GM23338 (cell line): ENCODE results near the gene CCDC93. TPM values are rescaled to one million over a fixed set of nuclear protein-coding genes. Genes with fewer than 3 reads are reported as not detected.

Source experiments
- ATAC-seq: fragments of 200-7000 bp; cut with Tn5 transposase; 3 replicates; pipeline ENCODE4 v1.9.1; 2020
- DNase-seq: peaks from one replicate; pipeline ENCODE4 v3.0.0-alpha.2; 2015; ENCODE audit warnings: low spot score
- H2AFZ ChIP-seq: fragments of 200-600 bp; sonication (generic); 2 replicates; pipeline ENCODE4 v1.8.0; 2016; ENCODE audit warnings: antibody characterized with exemption, mild to moderate bottlenecking, moderate library complexity
- H3F3A ChIP-seq: fragments of 200-600 bp; sonication (generic); replicated peaks from 2 replicates; pipeline ENCODE4 v1.8.0; 2017; ENCODE audit warnings: antibody characterized with exemption, mixed run types, low read depth
- H3K27ac ChIP-seq: fragments of 200-600 bp; sonication (generic); 2 replicates; pipeline ENCODE4 v1.6.1; 2016; ENCODE audit warnings: low read depth
- H3K27me3 ChIP-seq: fragments of 200-600 bp; sonication (generic); 2 replicates; pipeline ENCODE4 v1.8.0; 2016; ENCODE audit warnings: mild to moderate bottlenecking, mixed run types, moderate library complexity; ENCODE audit not compliant: insufficient read depth
- H3K36me3 ChIP-seq: fragments of 200-600 bp; sonication (generic); 2 replicates; pipeline ENCODE4 v1.8.0; 2016; ENCODE audit warnings: mild to moderate bottlenecking; ENCODE audit not compliant: insufficient read depth
- H3K4me1 ChIP-seq: fragments of 200-600 bp; sonication (generic); 2 replicates; pipeline ENCODE4 v1.8.0; 2016; ENCODE audit warnings: mild to moderate bottlenecking, moderate library complexity; ENCODE audit not compliant: insufficient read depth
- H3K4me2 ChIP-seq: fragments of 200-600 bp; sonication (generic); 2 replicates; pipeline ENCODE4 v1.7.1; 2017; ENCODE audit warnings: mixed run types
- H3K4me3 ChIP-seq: fragments of 200-600 bp; sonication (generic); 2 replicates; pipeline ENCODE4 v1.6.1; 2016; ENCODE audit warnings: mixed run types
- H3K79me2 ChIP-seq: fragments of 200-600 bp; sonication (generic); replicated peaks from 2 replicates; pipeline ENCODE4 v1.8.0; 2017; ENCODE audit warnings: mild to moderate bottlenecking; ENCODE audit not compliant: insufficient read depth
- H3K9me2 ChIP-seq: fragments of 200-600 bp; sonication (generic); 2 replicates; pipeline ENCODE4 v1.8.0; 2017; ENCODE audit not compliant: insufficient read depth
- H4K20me1 ChIP-seq: fragments of 200-600 bp; sonication (generic); replicated peaks from 2 replicates; pipeline ENCODE4 v1.8.0; 2017; ENCODE audit warnings: mild to moderate bottlenecking; ENCODE audit not compliant: insufficient read depth
- H3K27ac Mint-ChIP-seq: 2 replicates; pipeline ENCODE4 v1.8.0; 2020; ENCODE audit warnings: inconsistent platforms, mild to moderate bottlenecking, moderate library complexity, mixed read lengths
- H3K27me3 Mint-ChIP-seq: 3 replicates; pipeline ENCODE4 v1.8.0; 2022; ENCODE audit warnings: low read depth, mild to moderate bottlenecking, moderate library complexity, mixed read lengths, inconsistent platforms; ENCODE audit not compliant: insufficient read depth, poor library complexity
- H3K36me3 Mint-ChIP-seq: 3 replicates; pipeline ENCODE4 v1.8.0; 2021; ENCODE audit warnings: low read depth, mild to moderate bottlenecking, inconsistent platforms, moderate library complexity, mixed read lengths
- H3K4me1 Mint-ChIP-seq: 3 replicates; pipeline ENCODE4 v1.8.0; 2020; ENCODE audit warnings: mild to moderate bottlenecking, inconsistent platforms, mixed read lengths
- H3K4me3 Mint-ChIP-seq: 3 replicates; pipeline ENCODE4 v1.8.0; 2021; ENCODE audit warnings: moderate library complexity, mild to moderate bottlenecking, inconsistent platforms, mixed read lengths
- H3K9me3 Mint-ChIP-seq: 3 replicates; pipeline ENCODE4 v1.8.0; 2020; ENCODE audit warnings: moderate library complexity, mild to moderate bottlenecking, inconsistent platforms, mixed read lengths
- CREB1 ChIP-seq: fragments of 250-450 bp; sonication (Bioruptor Pico); IDR thresholded peaks from 2 replicates; pipeline ENCODE4 v1.5.0; 2020; ENCODE audit warnings: low read depth, mild to moderate bottlenecking, moderate library complexity
- EZH2 ChIP-seq: fragments of 200-600 bp; sonication (generic); IDR thresholded peaks from one replicate; pipeline ENCODE4 v1.8.0; 2017; ENCODE audit warnings: antibody characterized with exemption, mild to moderate bottlenecking, low read depth; ENCODE audit not compliant: unreplicated experiment
- EZH2phosphoT487 ChIP-seq: fragments of 200-600 bp; sonication (generic); IDR thresholded peaks from one replicate; pipeline ENCODE4 v1.8.1; 2018; ENCODE audit warnings: antibody characterized with exemption; ENCODE audit not compliant: unreplicated experiment
- JUNB ChIP-seq: IDR thresholded peaks from one replicate; pipeline ENCODE4 v1.6.1; 2016; ENCODE audit warnings: antibody characterized with exemption; ENCODE audit not compliant: unreplicated experiment
- NANOG ChIP-seq: IDR thresholded peaks from 2 replicates; pipeline ENCODE4 v1.6.1; 2016; ENCODE audit warnings: antibody characterized with exemption, borderline replicate concordance
- POLR2AphosphoS5 ChIP-seq: IDR thresholded peaks from 2 replicates; pipeline ENCODE4 v1.6.1; 2016; ENCODE audit warnings: antibody characterized with exemption, low read depth
- STAT1 ChIP-seq: IDR thresholded peaks from one replicate; pipeline ENCODE4 v1.6.1; 2016; ENCODE audit warnings: antibody characterized with exemption; ENCODE audit not compliant: unreplicated experiment
- ZNF114 ChIP-seq: fragments of 250-450 bp; sonication (Bioruptor Pico); IDR thresholded peaks from 2 replicates; pipeline ENCODE4 v1.5.0; 2020; ENCODE audit warnings: mild to moderate bottlenecking, moderate library complexity
- ZNF331 ChIP-seq: fragments of 250-450 bp; sonication (Bioruptor Pico); IDR thresholded peaks from 2 replicates; pipeline ENCODE4 v1.5.0; 2020; ENCODE audit warnings: low read depth, mild to moderate bottlenecking, moderate library complexity
- polyA plus RNA-seq: library from polyadenylated mRNA; unstranded; fragments of >200 nt; fragmentation: Nextera tagmentation; extraction: Ambion mirVana; gene quantifications from 2 replicates; pipeline ENCODE4 v1.2.1, GENCODE V29; 2016
- total RNA-seq: library from RNA; depleted of rRNA; stranded (reverse); fragments of >200 nt; shearing (Covaris generic); gene quantifications from 2 replicates; pipeline ENCODE4 v1.2.3, GENCODE V29; 2014
- TF ChIP-seq, protein P1 (sequence below), 2 experiments: fragments of 200-600 bp in 1 of 2; sonication (generic) in 1 of 2; conservative IDR thresholded peaks; 2 replicates each; pipeline versions ENCODE4 v1.5.1 to v1.6.1; 2016 to 2017; ENCODE audit warnings: antibody characterized with exemption in 2 of 2, low read depth in 2 of 2, mild to moderate bottlenecking in 2 of 2, moderate library complexity in 1 of 2
- TF ChIP-seq, protein P2 (sequence below): IDR thresholded peaks from one replicate; pipeline ENCODE4 v1.6.1; 2018; ENCODE audit warnings: antibody characterized with exemption; ENCODE audit not compliant: unreplicated experiment
- TF ChIP-seq, protein P3 (sequence below): IDR thresholded peaks from 2 replicates; pipeline ENCODE4 v1.6.1; 2016; ENCODE audit warnings: antibody characterized with exemption
- TF ChIP-seq, protein P4 (sequence below): fragments of 250-450 bp; sonication (Bioruptor Pico); IDR thresholded peaks from 2 replicates; pipeline ENCODE4 v1.5.0; 2020; ENCODE audit warnings: mild to moderate bottlenecking, moderate library complexity

CCDC93 gene
- total and polyA plus RNA-seq, 2 experiments from 2014 or later, result 13.1 to 16.8 TPM

DNA sequence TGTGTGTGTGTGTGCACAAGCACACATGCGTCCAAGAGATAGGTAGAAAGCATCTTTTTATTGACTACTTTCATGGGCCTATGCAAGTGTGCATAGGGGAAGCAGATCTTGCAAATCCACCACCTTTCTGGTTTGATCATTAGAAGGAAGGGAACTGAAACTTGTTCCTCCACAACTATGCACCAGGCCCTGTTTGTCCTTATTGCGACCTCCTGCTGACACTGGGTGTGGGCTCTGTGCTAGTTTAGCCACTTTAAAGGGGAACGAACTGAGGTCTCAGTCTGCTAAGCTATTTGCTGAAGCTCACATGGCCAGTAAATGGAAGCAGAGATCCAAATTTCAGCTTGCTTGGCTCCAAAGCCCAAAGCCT is 42.3 kb upstream of the CCDC93 start:
- Histone ChIP-seq H3F3A (no peaks in the 10 kb centered on the region), H4K20me1 (no peaks in the 10 kb centered on the region), H3K36me3 (no peaks in the 10 kb centered on the region), H3K9me2 (no peaks in the 10 kb centered on the region), H3K4me2 (no peak overlapping the region), H3K4me3 (no peak overlapping the region), H3K79me2 (no peaks in the 10 kb centered on the region), H3K4me1 (no peaks in the 10 kb centered on the region), H3K27ac (no peak overlapping the region), H2AFZ (no peak overlapping the region), H3K27me3 (no peaks in the 10 kb centered on the region)
- H3K36me3 Mint-ChIP-seq, result no peaks in the 10 kb centered on the region
- H3K9me3 Mint-ChIP-seq, result no peaks in the 10 kb centered on the region
- no peaks in the 10 kb centered on the region for H3K4me1 Mint-ChIP-seq
- no peak for DNase-seq
- H3K27ac Mint-ChIP-seq, result no peak overlapping the region
- no peak for ATAC-seq
- peaks cover 2% of the 10 kb centered on the region for H3K27me3 Mint-ChIP-seq
- no peak overlapping the region for H3K4me3 Mint-ChIP-seq
- TF ChIP-seq JUNB (no peak), NANOG (no peak), ZNF114 (no peak), CREB1 (no peak), ZNF331 (no peak), EZH2 (no peak), STAT1 (no peak), EZH2phosphoT487 (no peak), POLR2AphosphoS5 (no peak)
- TF ChIP-seq, protein P1, sequence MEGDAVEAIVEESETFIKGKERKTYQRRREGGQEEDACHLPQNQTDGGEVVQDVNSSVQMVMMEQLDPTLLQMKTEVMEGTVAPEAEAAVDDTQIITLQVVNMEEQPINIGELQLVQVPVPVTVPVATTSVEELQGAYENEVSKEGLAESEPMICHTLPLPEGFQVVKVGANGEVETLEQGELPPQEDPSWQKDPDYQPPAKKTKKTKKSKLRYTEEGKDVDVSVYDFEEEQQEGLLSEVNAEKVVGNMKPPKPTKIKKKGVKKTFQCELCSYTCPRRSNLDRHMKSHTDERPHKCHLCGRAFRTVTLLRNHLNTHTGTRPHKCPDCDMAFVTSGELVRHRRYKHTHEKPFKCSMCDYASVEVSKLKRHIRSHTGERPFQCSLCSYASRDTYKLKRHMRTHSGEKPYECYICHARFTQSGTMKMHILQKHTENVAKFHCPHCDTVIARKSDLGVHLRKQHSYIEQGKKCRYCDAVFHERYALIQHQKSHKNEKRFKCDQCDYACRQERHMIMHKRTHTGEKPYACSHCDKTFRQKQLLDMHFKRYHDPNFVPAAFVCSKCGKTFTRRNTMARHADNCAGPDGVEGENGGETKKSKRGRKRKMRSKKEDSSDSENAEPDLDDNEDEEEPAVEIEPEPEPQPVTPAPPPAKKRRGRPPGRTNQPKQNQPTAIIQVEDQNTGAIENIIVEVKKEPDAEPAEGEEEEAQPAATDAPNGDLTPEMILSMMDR (conservative IDR thresholded peaks at IDR 0.05; ENCODE audit: low read depth in 2 of 2), result no peak
- TF ChIP-seq, protein P2, sequence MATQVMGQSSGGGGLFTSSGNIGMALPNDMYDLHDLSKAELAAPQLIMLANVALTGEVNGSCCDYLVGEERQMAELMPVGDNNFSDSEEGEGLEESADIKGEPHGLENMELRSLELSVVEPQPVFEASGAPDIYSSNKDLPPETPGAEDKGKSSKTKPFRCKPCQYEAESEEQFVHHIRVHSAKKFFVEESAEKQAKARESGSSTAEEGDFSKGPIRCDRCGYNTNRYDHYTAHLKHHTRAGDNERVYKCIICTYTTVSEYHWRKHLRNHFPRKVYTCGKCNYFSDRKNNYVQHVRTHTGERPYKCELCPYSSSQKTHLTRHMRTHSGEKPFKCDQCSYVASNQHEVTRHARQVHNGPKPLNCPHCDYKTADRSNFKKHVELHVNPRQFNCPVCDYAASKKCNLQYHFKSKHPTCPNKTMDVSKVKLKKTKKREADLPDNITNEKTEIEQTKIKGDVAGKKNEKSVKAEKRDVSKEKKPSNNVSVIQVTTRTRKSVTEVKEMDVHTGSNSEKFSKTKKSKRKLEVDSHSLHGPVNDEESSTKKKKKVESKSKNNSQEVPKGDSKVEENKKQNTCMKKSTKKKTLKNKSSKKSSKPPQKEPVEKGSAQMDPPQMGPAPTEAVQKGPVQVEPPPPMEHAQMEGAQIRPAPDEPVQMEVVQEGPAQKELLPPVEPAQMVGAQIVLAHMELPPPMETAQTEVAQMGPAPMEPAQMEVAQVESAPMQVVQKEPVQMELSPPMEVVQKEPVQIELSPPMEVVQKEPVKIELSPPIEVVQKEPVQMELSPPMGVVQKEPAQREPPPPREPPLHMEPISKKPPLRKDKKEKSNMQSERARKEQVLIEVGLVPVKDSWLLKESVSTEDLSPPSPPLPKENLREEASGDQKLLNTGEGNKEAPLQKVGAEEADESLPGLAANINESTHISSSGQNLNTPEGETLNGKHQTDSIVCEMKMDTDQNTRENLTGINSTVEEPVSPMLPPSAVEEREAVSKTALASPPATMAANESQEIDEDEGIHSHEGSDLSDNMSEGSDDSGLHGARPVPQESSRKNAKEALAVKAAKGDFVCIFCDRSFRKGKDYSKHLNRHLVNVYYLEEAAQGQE, result no peak
- TF ChIP-seq, protein P3, sequence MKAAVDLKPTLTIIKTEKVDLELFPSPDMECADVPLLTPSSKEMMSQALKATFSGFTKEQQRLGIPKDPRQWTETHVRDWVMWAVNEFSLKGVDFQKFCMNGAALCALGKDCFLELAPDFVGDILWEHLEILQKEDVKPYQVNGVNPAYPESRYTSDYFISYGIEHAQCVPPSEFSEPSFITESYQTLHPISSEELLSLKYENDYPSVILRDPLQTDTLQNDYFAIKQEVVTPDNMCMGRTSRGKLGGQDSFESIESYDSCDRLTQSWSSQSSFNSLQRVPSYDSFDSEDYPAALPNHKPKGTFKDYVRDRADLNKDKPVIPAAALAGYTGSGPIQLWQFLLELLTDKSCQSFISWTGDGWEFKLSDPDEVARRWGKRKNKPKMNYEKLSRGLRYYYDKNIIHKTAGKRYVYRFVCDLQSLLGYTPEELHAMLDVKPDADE, result no peak
- TF ChIP-seq, protein P4, sequence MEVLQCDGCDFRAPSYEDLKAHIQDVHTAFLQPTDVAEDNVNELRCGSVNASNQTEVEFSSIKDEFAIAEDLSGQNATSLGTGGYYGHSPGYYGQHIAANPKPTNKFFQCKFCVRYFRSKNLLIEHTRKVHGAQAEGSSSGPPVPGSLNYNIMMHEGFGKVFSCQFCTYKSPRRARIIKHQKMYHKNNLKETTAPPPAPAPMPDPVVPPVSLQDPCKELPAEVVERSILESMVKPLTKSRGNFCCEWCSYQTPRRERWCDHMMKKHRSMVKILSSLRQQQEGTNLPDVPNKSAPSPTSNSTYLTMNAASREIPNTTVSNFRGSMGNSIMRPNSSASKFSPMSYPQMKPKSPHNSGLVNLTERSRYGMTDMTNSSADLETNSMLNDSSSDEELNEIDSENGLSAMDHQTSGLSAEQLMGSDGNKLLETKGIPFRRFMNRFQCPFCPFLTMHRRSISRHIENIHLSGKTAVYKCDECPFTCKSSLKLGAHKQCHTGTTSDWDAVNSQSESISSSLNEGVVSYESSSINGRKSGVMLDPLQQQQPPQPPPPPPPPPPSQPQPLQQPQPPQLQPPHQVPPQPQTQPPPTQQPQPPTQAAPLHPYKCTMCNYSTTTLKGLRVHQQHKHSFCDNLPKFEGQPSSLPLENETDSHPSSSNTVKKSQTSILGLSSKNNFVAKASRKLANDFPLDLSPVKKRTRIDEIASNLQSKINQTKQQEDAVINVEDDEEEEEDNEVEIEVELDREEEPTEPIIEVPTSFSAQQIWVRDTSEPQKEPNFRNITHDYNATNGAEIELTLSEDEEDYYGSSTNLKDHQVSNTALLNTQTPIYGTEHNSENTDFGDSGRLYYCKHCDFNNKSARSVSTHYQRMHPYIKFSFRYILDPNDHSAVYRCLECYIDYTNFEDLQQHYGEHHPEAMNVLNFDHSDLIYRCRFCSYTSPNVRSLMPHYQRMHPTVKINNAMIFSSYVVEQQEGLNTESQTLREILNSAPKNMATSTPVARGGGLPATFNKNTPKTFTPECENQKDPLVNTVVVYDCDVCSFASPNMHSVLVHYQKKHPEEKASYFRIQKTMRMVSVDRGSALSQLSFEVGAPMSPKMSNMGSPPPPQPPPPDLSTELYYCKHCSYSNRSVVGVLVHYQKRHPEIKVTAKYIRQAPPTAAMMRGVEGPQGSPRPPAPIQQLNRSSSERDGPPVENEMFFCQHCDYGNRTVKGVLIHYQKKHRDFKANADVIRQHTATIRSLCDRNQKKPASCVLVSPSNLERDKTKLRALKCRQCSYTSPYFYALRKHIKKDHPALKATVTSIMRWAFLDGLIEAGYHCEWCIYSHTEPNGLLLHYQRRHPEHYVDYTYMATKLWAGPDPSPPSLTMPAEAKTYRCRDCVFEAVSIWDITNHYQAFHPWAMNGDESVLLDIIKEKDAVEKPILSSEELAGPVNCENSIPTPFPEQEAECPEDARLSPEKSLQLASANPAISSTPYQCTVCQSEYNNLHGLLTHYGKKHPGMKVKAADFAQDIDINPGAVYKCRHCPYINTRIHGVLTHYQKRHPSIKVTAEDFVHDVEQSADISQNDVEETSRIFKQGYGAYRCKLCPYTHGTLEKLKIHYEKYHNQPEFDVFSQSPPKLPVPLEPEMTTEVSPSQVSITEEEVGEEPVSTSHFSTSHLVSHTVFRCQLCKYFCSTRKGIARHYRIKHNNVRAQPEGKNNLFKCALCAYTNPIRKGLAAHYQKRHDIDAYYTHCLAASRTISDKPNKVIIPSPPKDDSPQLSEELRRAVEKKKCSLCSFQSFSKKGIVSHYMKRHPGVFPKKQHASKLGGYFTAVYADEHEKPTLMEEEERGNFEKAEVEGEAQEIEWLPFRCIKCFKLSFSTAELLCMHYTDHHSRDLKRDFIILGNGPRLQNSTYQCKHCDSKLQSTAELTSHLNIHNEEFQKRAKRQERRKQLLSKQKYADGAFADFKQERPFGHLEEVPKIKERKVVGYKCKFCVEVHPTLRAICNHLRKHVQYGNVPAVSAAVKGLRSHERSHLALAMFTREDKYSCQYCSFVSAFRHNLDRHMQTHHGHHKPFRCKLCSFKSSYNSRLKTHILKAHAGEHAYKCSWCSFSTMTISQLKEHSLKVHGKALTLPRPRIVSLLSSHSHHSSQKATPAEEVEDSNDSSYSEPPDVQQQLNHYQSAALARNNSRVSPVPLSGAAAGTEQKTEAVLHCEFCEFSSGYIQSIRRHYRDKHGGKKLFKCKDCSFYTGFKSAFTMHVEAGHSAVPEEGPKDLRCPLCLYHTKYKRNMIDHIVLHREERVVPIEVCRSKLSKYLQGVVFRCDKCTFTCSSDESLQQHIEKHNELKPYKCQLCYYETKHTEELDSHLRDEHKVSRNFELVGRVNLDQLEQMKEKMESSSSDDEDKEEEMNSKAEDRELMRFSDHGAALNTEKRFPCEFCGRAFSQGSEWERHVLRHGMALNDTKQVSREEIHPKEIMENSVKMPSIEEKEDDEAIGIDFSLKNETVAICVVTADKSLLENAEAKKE, result no peak
